HuH-7 (cell line): ENCODE data around the gene SNAP25.

Experiments
- DNase-seq: peaks from one replicate; pipeline ENCODE4 v3.0.0; 2011; ENCODE audit warnings: low spot score

SNAP25 gene

DNA sequence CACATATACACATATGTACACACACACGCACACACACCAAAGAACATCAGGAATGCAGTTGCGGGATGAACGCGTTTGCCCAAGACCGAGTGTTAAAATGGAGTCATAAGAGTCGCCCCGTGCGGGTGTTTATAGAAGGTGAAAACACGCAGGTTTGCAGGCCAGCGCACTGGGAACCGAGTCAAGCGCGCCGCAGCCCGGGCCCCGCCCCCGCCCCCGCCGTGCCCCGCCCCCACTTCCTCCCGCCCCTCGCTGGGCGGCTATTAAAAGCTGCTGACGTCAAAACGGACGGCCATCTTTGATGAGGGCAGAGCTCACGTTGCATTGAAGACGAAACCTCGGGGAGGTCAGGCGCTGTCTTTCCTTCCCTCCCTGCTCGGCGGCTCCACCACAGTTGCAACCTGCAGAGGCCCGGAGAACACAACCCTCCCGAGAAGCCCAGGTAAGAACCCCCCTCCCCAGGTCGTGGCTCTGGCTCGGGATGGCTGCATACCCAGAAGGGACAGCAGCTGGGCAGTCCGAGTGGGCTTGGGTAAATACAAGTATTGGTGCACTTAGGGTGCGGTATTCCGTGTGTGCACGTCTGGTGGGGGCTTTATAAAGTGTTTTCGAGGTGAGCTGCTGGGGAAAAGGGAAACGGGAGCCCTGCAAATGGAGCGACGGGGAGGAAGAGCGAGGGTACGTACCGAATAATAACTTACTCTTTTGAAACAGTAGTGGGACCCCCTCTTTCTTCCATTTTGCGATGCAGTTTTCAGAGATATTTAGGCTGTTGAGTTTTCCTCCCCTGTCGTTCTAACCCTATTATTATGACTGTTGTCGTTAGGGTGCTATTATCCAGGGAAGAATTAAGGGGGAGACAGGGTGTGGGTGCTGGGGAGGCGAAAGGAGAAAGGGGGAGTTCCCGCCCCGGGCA lies at the start of gene SNAP25:
Gene SNAP25, plus strand, starts transcription at position 295 of the 916 bp plus-strand sequence. CDS start 56,662 bp downstream, outside the sequence.
- DNase-seq: peak; percentile 89

DNA sequence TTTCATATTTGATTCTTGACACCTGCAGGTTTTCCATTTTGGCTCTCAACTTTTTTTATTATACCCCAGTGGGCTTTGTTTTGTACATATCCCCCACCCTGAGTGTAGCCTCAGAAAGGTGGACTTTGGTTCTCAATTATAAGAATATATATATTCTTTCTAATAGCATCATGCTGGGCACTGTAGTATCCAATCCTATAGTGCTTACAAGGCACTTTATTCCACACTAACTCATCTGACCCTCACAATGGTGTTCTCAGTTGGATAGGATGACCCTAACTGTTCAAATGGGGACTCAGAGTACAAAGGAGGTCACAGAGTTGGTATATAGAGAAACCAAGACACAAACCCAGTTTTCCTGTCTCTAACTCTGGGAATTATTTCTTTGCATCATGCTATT lies 48.9 kb upstream of the SNAP25 start:
- DNase-seq: no peak

DNA sequence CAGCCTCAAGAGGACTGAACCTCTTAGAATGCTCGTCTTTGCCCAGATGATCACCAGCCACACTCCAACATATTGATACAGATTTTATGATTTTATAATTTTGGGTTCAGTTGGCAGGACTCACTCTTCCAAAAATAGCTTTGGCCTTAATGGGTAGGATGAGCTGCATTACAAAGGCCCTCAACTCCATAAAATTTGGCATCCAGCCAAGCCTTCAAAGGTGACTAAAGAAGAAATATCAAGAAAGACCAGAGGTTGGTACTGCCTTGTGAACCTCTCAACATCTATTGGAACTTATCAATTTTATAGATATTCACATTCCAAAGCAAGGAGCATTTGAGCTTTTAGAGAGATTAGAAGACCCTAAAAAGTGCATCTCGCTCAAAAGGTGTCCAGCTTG lies 48.4 kb upstream of the SNAP25 start:
- no peak for DNase-seq

DNA sequence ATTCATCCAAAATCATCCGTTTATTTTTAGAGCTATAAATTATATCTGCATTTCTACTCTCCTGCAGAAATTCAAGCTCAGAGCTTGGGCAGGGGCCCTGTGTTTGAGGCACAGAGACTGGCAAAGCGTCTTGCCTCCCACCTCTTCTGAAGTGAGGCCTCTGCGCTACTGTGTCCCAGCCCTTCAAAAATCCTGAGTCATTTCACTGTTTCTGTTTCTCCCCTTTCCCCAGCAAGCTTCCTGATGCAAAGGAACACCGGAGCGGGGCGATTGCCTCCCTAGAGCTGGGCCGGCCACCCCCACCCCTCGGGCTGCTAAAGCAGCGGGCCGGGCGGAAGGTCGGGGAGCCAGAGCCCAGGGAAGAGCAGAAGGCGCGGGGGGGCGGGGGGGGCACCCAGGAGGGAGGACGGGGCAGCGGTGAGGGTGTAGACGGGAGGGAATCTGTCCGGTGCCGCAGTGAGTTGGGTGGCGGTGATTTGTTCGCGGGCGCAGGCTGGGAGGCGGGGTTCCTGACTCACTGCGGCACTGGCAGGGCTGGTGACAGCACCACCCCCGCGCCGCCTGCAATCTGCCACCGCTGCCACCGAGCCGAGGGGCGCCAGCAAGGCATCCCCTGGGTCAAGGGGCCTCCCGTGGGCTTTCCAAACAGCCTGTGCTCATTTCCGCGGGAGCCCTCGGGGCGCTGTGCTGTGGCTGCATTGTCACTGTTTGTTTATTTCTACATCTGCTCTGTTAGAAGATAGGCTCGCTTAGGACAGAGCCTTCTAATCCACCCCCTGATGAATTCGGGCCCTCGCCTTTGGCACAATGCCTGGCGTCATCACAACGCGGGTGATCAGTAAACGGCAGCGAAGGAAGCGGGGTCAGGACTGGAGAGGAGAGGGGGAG lies 46.5 kb upstream of the SNAP25 start:
- peak; percentile 52 for DNase-seq

DNA sequence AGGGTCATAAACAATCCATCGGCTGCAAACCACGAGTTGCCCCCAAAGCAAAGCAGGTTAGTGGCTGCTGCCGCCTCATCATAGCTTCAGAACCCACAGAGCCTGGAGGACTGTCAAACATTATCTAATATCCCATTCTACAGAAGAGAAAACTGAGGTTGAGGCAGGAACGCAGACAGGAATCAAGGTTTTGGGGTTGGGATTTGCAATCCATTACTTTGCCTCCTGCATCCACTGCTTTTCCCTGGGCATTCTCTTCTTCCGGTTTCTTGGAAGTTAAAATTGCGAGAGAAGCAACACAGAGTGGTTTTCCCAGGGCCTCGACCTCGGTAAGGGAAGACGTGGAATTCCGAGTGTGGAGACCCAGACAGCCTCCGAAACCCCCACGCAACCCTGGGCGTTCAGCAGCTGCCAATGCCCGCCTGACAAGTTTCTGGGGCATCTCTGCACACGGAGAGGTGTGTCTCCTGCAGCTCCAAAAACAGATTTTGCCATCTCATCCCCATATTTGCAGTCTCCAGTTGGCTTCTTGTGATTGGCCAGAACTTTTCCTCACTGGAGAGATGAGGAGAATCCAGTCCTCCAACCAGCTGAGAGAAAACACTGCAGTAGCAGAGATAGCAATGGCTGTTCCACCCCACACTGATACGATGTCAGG lies 45.5 kb upstream of the SNAP25 start:
- no peak for DNase-seq

DNA sequence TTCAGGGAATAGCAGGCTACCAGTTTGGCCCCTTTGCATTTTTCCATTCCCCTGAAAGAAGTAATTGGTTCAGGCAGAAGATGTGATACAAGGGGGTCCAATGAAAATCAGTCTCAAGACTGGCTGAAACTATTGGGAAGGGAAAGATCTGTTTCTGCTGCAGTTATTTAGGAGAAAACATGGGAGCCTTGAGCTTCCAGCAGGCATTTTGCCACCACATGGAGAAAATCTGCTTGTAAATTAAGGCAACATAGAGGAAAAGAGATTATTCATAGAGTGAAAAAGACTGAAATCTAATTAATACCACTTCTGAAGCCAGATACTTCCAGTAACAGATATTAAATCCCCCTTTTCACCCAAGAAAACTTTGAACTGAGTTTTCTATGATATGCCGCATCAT lies 44.2 kb upstream of the SNAP25 start:
- no peak for DNase-seq

DNA sequence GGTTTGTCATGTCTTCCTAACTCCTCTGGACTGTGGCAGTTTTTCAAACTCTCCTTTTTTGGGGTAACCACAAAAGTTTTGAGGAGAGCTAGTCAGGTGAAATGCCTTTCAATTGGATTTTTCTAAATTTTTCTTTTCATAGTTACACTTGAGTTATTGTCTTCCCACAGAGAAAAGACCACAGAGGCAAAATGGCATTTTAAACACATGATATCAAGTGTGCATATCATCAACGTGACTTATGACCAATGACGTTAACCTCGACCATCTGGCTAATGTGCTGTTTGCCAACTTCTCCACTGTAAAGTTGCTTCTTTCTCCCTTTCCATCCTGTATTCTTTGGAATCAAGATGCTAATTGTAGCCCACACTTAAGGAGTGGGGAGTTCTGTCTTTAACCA lies 41.3 kb upstream of the SNAP25 start:
- DNase-seq: no peak

DNA sequence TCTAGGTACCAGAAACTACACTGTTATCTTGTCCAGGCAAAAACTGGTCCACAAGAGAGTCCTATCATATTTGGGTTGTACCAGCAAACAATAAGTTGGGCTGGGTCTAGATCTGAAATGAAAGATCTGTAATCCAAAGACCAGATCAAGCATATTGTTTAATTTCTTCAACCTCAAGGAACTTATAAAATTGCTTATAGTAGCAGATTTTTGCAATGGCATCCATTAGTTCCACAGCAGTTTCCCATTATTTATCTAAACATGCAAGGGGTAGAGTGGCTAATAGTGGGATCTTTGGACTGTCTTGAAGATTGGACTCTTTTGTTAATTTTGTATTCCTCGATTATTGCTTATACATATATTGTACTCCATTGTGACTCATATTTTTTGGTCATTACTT lies 40.5 kb upstream of the SNAP25 start:
- no peak for DNase-seq

DNA sequence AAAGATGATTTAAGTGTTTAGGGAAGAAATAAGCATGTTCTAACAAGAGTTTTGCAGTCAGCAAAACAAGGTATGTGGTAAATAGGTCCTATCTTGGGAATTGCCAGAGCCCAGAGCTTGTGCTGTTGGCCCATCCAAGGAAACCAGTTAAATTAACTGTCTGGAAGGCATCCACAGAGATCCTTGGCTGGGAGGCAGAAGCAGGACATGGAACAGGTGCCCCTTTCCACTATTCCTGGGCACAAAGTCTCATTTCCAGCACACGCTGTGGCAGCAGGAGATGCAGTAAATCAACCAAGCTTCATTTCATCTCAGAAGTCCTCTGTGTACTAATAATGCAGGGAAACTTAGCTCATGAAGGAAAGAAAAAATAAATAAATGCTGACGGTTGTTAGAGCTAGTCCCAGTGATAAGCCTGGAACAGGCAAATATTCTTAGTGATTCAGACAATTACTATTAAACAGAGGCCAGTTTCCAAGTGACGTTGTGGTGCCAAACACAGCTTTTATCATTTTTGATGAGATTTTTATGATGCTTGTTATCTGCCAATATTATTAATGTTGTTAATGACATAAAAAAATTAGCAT lies 39.8 kb upstream of the SNAP25 start:
- no peak for DNase-seq

DNA sequence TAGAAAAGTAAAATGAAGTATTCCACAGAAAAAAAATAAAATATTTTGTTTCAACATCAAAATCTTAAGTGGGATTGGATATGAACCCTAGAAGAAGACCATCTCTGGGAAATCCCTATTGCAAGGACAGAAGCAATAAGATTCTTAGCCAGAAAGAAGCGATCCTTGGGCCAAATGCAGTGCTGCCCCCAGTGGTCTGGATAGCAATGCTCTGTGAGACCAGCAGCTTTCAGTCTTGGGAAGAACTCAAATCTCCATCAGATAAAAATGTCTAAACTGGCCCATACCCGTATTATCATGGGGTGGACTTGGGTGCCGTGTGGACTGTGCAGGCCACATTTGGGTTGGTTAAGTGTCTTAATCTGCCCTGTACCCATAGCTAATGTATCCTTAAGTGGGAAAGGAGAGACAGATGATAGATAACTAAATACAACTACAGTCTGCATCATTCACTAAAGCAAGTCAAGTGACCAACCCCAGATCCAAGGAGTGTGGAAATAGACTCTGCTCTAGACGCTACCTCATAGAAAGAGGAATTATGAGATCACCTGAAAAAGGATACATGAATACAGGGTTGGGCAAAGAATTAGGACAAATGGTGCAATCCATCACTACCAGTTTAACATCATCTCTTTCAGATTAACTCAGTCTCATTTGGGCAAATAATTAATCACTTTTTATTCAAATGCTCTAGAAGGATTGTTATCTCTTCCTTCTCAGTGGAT lies 38.9 kb upstream of the SNAP25 start:
- DNase-seq: peak; percentile 52

DNA sequence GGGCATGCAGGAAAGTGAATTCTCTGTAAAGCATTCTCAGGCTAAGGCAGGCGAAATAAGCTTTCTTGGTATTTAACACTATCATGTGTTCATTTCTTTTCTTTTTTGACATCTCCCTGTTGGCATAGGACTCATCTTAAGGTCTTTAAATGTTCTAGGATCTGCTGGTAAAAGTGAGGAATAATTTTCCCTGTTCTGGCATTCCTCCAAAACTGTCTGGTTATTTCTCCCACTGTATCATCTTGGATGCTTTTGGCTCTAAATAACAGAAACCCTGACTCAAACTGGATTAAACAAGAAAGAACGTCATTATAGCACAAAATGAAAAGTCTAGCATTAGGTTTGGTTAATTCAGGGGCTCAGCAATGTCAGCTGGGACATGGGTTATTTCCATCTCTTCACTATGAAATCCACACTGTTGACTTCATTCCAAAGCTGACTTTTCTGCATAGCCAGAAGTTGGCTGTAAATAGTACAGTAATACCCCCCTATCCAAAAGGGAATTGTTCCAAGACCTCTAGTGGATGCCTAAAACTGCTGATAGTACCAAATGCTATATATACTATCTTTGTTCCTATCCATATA lies 37.9 kb upstream of the SNAP25 start:
- DNase-seq: no peak

DNA sequence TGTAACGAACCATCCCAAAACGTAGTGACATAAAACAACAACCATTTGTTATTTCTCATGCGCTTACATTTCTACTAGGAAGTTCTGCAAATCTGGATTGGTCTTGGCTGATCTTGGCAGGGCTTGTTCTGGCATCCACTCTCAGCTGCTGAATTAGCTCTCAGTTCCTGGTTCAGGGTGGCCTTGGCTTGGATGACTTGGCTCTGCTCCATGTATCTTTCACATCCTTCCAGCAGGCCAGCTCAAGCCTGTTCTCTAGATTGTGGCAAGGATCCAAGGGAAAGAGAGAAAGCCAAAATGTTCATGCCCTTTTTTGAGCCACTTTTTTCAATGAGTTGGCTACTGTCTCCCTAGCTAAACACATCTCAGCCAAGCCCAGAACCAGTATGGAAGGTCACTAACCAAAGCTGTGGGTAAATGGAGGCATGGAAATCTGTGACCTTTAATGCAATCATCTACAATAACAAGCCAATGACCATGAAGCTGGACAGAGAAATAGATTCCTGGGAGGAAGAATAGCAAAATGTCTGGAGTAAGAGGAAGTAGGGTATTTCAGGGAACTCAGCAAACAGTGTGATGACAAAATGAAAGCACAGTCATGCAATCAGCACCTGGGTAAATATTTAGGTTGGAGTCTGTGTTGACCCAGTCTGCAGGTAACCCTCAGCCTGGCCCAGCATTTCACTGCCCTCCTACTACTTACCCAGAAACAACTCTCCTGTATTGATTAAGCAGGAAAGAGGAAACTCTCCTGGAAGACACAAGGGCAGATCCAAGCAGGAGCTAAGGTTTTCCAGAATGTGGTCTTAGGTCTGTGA lies 32.7 kb upstream of the SNAP25 start:
- DNase-seq: peak; percentile 38

DNA sequence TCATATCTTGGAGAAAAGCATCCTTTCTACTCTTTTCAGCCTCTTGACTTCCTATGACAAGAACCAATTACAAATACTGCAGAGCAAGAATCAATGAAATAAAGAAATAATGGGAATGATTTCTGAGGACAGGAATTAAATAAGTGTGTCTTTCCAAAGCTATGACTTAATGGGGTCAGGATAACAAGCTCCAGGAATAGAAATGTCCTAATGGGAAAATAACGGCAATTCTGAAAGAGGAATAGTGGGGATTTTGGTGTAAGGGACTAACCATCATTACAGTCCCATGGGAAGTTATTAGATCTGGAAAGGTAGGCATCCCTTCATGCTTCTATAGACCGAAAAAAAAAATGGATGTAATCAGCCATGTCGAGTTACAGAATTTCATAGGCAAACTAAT lies 28.2 kb upstream of the SNAP25 start:
- no peak for DNase-seq

DNA sequence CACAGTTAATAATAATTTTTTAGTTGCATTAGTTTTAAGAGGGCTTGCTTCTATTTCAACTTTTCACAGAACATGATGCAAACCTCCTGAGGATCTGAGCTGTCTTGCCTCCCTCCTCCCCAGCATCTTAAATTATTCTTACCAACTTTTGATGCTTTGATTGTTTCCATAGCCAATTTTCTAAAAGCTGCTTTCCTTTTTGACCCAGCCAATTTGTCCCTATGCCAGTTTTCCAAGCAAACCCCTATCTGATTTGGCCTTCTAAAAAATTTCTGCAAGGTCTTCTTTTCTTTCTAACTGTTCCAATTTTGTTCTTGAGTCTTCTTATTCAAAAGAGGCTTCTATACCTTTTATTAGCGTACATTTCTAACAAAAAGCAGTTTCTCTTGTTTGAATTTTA lies 26.5 kb upstream of the SNAP25 start:
- no peak for DNase-seq

DNA sequence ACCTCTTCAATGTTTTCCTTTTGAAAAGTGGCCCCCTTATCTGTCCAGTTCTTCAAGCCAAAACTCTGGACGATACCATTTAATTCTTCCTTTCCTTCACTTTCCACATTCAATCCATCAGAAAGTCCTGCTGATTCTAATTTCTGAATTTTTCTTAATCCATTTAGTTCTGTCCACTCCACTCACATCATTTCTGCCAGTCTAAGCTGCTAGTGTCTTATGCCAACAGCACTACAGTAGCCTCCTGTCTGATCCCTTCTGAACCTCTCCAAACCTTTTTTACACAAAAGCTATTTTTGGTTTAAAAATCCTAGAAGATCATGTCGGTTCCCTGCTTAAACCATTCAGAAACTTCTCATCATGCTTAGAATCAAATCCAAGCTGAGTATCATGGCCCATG lies 24.5 kb upstream of the SNAP25 start:
- no peak for DNase-seq

DNA sequence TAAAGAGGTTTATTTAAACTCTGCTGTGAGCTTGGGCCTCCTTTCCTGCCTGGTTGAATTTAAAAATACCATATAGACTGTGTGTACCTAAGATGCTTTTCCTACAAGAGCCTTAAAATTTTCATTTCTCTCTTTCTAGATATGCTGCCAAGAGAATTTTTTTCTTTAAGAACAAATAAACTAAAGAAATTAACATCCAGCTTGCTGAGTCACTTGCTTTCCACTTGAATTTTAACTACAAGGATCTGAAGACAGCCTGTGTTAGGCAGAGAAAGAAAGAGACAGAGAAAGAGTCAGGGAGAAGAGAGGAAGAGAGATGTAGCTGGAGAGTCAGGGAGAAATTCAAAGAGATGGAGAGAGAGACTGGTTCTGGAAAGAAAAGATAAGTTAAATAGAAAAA lies 18.3 kb upstream of the SNAP25 start:
- no peak for DNase-seq

DNA sequence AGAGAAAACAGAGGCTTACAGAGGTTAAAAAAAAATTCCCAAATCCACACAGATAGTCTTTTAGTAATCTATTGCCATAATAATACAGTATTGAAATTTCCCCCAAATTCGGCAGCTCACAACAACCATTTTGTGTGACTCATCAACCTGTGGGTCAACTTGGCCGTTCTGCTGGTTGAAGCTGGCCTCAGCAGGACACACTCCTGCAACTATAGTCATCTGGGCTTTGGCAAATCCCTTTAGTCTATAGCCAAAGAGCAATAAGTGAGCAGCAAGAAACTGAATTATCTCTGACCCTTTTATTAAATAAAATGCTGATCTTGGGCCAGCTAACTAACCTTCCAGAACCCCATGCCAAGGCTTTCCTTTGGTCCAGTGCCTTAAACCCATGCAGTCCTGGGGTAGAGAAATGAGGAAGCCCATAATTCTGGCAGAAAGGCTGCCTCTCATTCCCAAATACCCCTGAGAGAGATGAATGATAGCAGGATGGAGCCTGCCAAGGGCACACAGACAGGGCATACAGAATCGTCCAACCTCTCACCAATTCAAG lies 17.2 kb upstream of the SNAP25 start:
- DNase-seq: no peak

DNA sequence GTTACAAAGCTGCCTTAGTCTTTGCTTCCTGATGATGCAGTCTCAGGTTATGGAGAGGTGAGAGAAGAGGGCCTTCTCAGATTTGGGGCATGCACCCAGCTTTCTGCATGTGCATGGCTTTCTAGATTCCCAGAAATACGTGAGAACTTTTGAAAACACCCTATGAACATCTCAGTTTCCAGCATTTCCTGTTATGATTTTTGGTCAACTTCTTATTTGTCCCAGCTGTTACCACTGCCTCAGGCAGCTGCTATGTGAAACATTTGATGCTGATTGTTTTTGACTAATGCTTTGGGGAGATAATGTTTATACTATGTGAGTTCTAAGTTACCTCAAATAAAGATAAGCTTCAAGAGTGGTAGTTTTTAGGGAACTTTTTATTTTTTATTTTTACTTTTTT lies 9.5 kb upstream of the SNAP25 start:
- no peak for DNase-seq

DNA sequence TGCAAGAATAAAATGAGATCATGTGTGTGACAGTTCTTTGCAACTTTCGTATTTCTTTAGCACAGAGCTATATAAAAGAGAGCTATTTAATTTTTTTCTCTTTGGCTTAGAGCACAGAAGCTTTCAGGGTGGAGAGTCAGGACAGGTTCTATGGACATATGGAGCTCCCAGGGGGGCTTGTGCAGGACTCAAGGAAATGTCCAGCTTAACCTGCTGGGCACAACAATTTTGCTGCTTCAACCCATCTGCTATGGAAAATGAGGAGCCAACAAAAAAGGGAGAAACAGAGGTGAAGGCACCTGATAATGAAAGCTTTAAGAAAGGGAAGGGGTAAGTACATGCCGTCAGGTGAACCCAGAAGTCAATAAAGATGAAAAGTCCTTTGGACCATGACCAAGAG lies 5.1 kb upstream of the SNAP25 start:
- no peak for DNase-seq
